OCI-LY1 (cell line): ENCODE results near the gene TMEM185B.
"Not testable (repeated sequence)": the region's sequence is repeated elsewhere in the genome, so short reads cannot be mapped to it uniquely, and the experiment has no call there.

Experiments used
- H2AFZ ChIP-seq: fragments of 200-600 bp; sonication (generic), shearing (Covaris generic); 2 replicates; pipeline ENCODE4 v1.6.0; 2014; ENCODE audit warnings: antibody characterized with exemption, mild to moderate bottlenecking, low read length
- H3F3A ChIP-seq: fragments of 200-600 bp; sonication (generic), shearing (Covaris generic); 2 replicates; pipeline ENCODE4 v1.6.0; 2014; ENCODE audit warnings: mild to moderate bottlenecking, antibody characterized with exemption, low read length, moderate library complexity; ENCODE audit not compliant: insufficient read depth
- H3K27ac ChIP-seq: fragments of 200-600 bp; sonication (generic); 2 replicates; pipeline ENCODE4 v1.5.1; 2014; ENCODE audit warnings: low read length, mixed run types, mild to moderate bottlenecking, low read depth; ENCODE audit not compliant: poor library complexity, severe bottlenecking
- H3K27me3 ChIP-seq: fragments of 200-600 bp; sonication (generic); 2 replicates; pipeline ENCODE4 v1.6.0; 2014; ENCODE audit warnings: antibody characterized with exemption, mild to moderate bottlenecking, low read length, moderate library complexity; ENCODE audit not compliant: insufficient read depth
- H3K36me3 ChIP-seq: fragments of 200-600 bp; sonication (generic); 2 replicates; pipeline ENCODE4 v1.6.1; 2014; ENCODE audit warnings: mild to moderate bottlenecking, antibody characterized with exemption, low read length, moderate library complexity, mixed read lengths; ENCODE audit not compliant: insufficient read depth
- H3K4me1 ChIP-seq: fragments of 200-600 bp; sonication (generic); 2 replicates; pipeline ENCODE4 v1.5.1; 2014; ENCODE audit warnings: mild to moderate bottlenecking, low read length, moderate library complexity; ENCODE audit not compliant: insufficient read depth, severe bottlenecking
- H3K4me2 ChIP-seq: fragments of 200-600 bp; sonication (generic), shearing (Covaris generic); 2 replicates; pipeline ENCODE4 v1.6.1; 2014; ENCODE audit warnings: low read length
- H3K4me3 ChIP-seq: fragments of 200-600 bp; sonication (generic); 2 replicates; pipeline ENCODE4 v1.5.1; 2014; ENCODE audit warnings: low read length, low read depth, mild to moderate bottlenecking, mixed read lengths; ENCODE audit not compliant: poor library complexity, severe bottlenecking
- H3K79me2 ChIP-seq: fragments of 200-600 bp; shearing (Covaris generic); 2 replicates; pipeline ENCODE4 v1.6.1; 2016; ENCODE audit warnings: mixed run types, low read length, mixed read lengths; ENCODE audit not compliant: insufficient read depth
- H3K9ac ChIP-seq: fragments of 200-600 bp; sonication (generic), shearing (Covaris generic); 2 replicates; pipeline ENCODE4 v1.6.1; 2014; ENCODE audit warnings: mild to moderate bottlenecking, low read length, mixed read lengths
- H3K9me2 ChIP-seq: fragments of 200-600 bp; sonication (generic), shearing (Covaris generic); 2 replicates; pipeline ENCODE4 v1.6.1; 2014; ENCODE audit warnings: low read depth, mild to moderate bottlenecking, low read length, mixed read lengths
- H3K9me3 ChIP-seq: fragments of 200-600 bp; shearing (Covaris generic); 2 replicates; pipeline ENCODE4 v1.6.1; 2014; ENCODE audit warnings: low read length, mixed read lengths
- H4K20me1 ChIP-seq: fragments of 200-600 bp; sonication (generic), shearing (Covaris generic); 2 replicates; pipeline ENCODE4 v1.6.0; 2016; ENCODE audit warnings: mild to moderate bottlenecking, low read length; ENCODE audit not compliant: insufficient read depth
- EZH2 ChIP-seq: fragments of 200-600 bp; sonication (generic), shearing (Covaris generic); IDR thresholded peaks from 2 replicates; pipeline ENCODE4 v1.8.0; 2017; ENCODE audit warnings: borderline replicate concordance, mixed run types, mild to moderate bottlenecking, antibody characterized with exemption, low read length, moderate library complexity, mixed read lengths
- TF ChIP-seq, protein P1 (sequence below): fragments of 200-600 bp; sonication (generic), shearing (Covaris generic); IDR thresholded peaks from 2 replicates; pipeline ENCODE4 v1.5.1; 2017; ENCODE audit warnings: mild to moderate bottlenecking, antibody characterized with exemption, low read length, moderate library complexity, mixed read lengths

Gene TMEM185B

DNA sequence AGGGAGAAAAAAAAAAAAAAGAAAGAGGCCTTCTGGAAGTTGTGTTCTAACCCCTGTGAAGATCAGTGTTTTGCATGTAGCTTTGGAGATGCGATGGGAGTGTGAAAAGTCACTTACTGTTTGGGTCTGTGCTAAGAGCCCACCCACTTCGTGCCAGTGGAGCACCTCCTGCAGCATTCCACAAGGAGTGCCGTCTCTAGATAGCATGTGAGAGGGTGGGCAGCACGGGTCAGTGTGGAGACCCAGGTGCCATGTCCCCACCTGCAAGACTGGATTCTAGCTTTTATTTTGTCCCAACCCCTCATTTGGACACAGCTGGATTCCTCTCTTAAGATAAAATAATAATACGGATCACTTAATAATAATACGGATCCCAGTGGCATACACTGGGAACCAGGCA lies 12.5 kb upstream of the TMEM185B start:
- Histone ChIP-seq H3K79me2 (no peaks in the 10 kb centered on the region), H4K20me1 (no peaks in the 10 kb centered on the region), H3K36me3 (no peaks in the 10 kb centered on the region; the same call in 1 of the 2 replicates), H3K27ac (no peak overlapping the region), H3K27me3 (no peaks in the 10 kb centered on the region), H3K9me2 (no peaks in the 10 kb centered on the region), H2AFZ (no peak overlapping the region), H3F3A (no peaks in the 10 kb centered on the region), H3K4me2 (no peak overlapping the region), H3K9ac (no peak overlapping the region), H3K9me3 (no peaks in the 10 kb centered on the region), H3K4me3 (no peak overlapping the region), H3K4me1 (peaks cover 23% of the 10 kb centered on the region)
- no peak for TF ChIP-seq EZH2
- TF ChIP-seq, protein P1, sequence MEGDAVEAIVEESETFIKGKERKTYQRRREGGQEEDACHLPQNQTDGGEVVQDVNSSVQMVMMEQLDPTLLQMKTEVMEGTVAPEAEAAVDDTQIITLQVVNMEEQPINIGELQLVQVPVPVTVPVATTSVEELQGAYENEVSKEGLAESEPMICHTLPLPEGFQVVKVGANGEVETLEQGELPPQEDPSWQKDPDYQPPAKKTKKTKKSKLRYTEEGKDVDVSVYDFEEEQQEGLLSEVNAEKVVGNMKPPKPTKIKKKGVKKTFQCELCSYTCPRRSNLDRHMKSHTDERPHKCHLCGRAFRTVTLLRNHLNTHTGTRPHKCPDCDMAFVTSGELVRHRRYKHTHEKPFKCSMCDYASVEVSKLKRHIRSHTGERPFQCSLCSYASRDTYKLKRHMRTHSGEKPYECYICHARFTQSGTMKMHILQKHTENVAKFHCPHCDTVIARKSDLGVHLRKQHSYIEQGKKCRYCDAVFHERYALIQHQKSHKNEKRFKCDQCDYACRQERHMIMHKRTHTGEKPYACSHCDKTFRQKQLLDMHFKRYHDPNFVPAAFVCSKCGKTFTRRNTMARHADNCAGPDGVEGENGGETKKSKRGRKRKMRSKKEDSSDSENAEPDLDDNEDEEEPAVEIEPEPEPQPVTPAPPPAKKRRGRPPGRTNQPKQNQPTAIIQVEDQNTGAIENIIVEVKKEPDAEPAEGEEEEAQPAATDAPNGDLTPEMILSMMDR: no peak

DNA sequence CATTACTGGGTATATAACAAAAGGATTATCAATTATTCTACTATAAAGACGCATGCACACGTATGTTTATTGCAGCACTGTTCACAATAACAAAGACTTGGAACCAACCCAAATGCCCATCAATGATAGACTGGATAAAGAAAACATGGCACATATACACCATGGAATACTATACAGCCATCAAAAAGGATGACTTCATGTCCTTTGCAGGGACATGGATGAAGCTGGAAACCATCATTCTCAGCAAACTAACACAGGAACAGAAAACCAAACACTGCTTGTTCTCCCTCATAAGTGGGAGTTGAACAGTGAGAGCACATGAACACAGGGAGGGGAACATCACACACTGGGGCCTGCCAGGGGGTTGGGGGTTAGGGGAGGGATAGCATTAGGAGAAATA lies 12.0 kb upstream of the TMEM185B start:
- H2AFZ ChIP-seq, H3K27ac ChIP-seq, H3K27me3 ChIP-seq, H4K20me1 ChIP-seq, H3K9me2 ChIP-seq, H3K9ac ChIP-seq, H3K9me3 ChIP-seq, H3K36me3 ChIP-seq, H3K79me2 ChIP-seq, H3K4me3 ChIP-seq, H3K4me2 ChIP-seq, H3F3A ChIP-seq: not testable (repeated sequence)
- peaks cover 29% of the 10 kb centered on the region for H3K4me1 ChIP-seq

- no peaks in the 10 kb centered on the region for H3K27me3 ChIP-seq
- H3K9me3 ChIP-seq: no peaks in the 10 kb centered on the region
- H3F3A ChIP-seq: 0 out of 2 replicates have a peak, but pooled peaks cover 2% of the 10 kb centered on the region
- no peaks in the 10 kb centered on the region; the same call in 1 of the 2 replicates for H3K36me3 ChIP-seq
- TF ChIP-seq, protein P1: no peak
- no peak for TF ChIP-seq EZH2
- H2AFZ ChIP-seq: no peak overlapping the region
- no peaks in the 10 kb centered on the region for H3K79me2 ChIP-seq
- no peak overlapping the region for H3K9ac ChIP-seq
- no peak overlapping the region for H3K27ac ChIP-seq
- no peaks in the 10 kb centered on the region for H4K20me1 ChIP-seq
- no peak overlapping the region for H3K4me2 ChIP-seq
- no peaks in the 10 kb centered on the region for H3K9me2 ChIP-seq
- peaks cover 47% of the 10 kb centered on the region for H3K4me1 ChIP-seq
- H3K4me3 ChIP-seq: no peak overlapping the region
Measured at GRCh38 chr2:120233292-120233691, 10.1 kb upstream of the TMEM185B start.

DNA sequence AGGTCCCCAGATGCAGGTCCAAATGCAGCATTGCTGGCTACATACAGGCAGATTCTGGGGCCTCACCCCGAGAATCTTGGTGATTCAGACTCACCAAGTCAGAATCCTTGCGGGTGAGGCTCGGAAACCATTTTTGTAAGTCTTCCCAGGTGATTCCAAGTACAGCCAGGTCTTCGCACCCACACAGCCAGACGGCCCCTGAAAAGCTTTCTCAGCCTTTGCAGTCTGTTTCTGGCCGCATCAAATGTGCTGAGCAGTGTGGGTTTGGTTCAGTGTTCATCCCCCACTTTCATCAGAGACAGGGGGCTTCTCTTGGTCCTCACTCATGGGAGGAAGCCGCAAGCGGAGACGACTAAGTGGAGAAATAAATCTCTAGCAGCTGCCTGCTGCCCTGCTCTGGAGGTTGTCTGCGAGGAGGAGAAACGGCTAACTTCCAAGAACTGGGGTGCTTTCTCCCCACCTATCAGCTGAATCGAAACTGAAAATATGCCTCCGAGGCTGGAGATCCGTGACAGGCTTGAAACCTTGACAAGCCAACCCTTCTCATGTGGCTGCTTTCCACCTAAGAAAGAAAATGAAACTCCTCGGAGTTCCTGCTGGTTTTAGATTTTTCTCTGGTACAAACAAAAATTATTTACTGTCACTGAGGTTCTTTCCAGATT lies 8.9 kb upstream of the TMEM185B start:
- Histone ChIP-seq H4K20me1 (no peaks in the 10 kb centered on the region), H3K9ac (peak overlapping the region; percentile 86), H3K27me3 (no peaks in the 10 kb centered on the region), H3K27ac (peak overlapping the region; percentile 98), H3K4me1 (peaks cover 59% of the 10 kb centered on the region), H3K79me2 (no peaks in the 10 kb centered on the region), H3K4me2 (peak overlapping the region; percentile 96), H2AFZ (peak overlapping the region; percentile 8; the same call in 1 of the 2 replicates), H3K9me2 (no peaks in the 10 kb centered on the region), H3K4me3 (peak overlapping the region; percentile 61), H3F3A (0 out of 2 replicates have a peak, but pooled peaks cover 5% of the 10 kb centered on the region), H3K9me3 (no peaks in the 10 kb centered on the region), H3K36me3 (no peaks in the 10 kb centered on the region; the same call in 1 of the 2 replicates)
- no peak for TF ChIP-seq EZH2
- TF ChIP-seq, protein P1: no peak
